Ramos (cell line): ENCODE results near the gene SNCA.

Experiments used
- in situ Hi-C: fragments of 300-500 bp; cut with MboI; formaldehyde crosslinking; loops from one replicate; pipeline ENCODE4 v1.14.3; 2022; ENCODE audit warnings: low sequenced_read_pairs; ENCODE audit not compliant: unreplicated experiment

The SNCA gene

GRCh38 chr4:89712827-89713226 is 124.1 kb downstream of the SNCA start:
- in situ Hi-C loops = no loop called here

DNA sequence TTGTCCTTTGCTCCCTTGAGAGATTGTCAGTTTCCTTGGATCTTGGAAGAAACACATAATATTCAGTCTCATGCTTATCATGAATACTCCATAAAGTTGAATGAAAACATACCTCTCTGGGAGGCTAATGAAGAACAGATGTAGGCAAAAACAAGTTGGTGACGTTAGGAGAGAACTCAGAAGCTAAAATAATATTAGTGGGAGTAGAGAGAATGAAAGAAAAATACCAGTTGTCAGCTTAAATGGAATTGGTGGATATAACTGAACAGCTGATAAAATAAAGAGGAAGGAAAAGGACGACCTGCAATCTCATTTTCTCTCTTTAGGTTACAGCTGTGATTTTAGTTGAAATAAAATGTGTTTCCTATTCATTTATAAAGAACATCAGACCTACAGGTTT is 124.8 kb downstream of the SNCA start:
- in situ Hi-C loops = no loop called here

DNA sequence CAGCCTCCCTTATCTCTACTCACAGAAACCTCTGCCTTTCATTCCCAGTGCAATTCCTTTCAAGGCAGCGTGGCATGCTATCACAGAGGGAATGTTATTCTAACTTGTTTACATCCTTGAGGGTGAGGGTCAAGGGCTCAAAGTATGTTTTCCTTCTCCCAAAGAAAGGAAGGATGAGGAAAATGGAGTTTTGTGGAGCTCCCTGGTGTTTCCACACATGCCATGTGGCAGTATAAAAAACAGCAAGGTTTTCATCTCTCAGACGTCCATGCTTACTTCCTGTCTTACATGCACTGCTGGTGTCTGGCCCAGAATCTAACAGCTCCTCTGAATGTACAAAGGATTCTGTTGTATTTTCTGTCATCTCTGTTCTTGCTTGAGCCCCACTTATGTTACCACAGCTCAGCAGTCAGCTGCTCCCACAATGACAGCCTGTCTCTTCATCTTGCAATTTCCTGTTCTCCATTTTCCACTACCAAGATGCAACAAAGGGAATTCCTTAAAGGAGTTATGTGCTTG is 128.0 kb downstream of the SNCA start:
- in situ Hi-C loops = no loop called here

- in situ Hi-C loops = no loop called here
Observed at GRCh38 chr4:89707467-89707866, 129.5 kb downstream of the SNCA start.

- in situ Hi-C loops = no loop called here
Observed at GRCh38 chr4:89704651-89705395, 132.1 kb downstream of the SNCA start.

GRCh38 chr4:89703829-89704590 is 133.0 kb downstream of the SNCA start:
- in situ Hi-C loops = no loop called here

GRCh38 chr4:89700766-89701423 is 136.1 kb downstream of the SNCA start:
- in situ Hi-C loops = no loop called here

DNA sequence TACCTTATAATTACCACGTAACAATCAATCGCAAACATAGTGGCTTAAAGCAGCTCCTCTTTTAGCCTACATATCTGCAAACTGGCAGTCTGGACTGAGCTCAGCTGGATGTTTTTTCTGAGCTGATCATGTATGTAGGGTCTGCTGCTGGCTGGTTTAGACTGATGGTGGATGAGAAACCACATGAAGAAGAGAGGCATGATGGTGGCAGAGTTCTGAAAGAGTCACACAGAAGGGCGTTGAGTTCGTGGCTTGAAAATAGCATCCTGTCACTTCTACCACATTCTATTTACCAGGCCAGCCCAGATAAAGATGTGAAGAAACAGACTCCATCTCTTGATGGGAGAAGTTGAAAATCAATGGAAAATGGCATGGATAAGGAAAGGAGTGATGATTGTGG is 151.3 kb downstream of the SNCA start:
- in situ Hi-C loops = no loop called here

- in situ Hi-C loops = no loop called here
Observed at GRCh38 chr4:89685277-89685676, 151.7 kb downstream of the SNCA start.

DNA sequence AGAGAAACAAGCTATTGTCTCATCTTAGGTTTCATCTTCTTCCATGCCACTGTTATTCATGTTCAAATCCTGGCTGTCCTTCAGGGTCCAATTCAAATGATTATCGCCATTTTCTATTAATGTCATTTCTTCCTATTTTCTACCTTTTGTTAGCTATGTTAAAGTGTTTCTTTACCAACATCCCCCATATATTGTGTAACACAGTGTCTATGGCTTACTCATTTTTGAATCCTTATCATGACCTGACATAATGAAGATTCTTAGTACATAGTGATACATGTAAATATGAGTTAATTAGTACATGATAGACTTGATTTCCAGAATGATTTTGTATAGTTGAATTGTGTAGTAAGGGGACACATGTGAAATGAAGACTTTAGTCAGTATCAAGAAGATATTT is 152.4 kb downstream of the SNCA start:
- in situ Hi-C loops = no loop called here

GRCh38 chr4:89682808-89683207 is 154.2 kb downstream of the SNCA start:
- in situ Hi-C loops = no loop called here

- in situ Hi-C loops = no loop called here
Observed at GRCh38 chr4:89681671-89682070, 155.3 kb downstream of the SNCA start.

DNA sequence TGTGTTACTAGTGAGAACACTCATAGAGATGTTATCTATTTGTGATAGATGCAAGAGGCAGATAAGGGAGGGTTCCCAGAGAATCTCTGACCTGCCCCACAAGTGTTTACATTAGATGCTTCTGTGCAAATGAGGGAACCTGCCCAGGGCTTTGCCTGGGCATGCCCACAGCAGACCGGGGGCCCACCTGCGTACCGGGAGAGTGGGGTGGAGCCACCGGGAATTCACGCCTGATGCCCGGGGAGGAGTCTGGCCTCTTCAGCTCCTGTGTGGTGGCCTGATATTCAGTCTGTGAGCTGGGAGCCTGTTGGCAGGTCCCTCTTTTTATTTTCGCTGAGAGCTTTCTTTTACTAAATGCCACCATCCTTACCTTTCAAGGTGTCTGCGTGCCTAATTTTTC is 155.7 kb downstream of the SNCA start:
- in situ Hi-C loops = no loop called here

- in situ Hi-C loops = no loop called here
Observed at GRCh38 chr4:89674876-89675459, 162.0 kb downstream of the SNCA start.
